GM19463 (cell line): Measurements from ENCODE around the gene TXNL4B.

Experiments used
- ATAC-seq: cut with Tn5 transposase; IDR thresholded peaks from one replicate; pipeline ENCODE4 v1.9.1; 2021; ENCODE audit warnings: mild to moderate bottlenecking, moderate library complexity; ENCODE audit not compliant: unreplicated experiment

TXNL4B gene

GRCh38 chr16:72112906-72113615 lies 19.6 kb upstream of the TXNL4B start:
- no peak for ATAC-seq

- ATAC-seq = no peak
Measured at GRCh38 chr16:72112452-72112792, 19.0 kb upstream of the TXNL4B start.

DNA sequence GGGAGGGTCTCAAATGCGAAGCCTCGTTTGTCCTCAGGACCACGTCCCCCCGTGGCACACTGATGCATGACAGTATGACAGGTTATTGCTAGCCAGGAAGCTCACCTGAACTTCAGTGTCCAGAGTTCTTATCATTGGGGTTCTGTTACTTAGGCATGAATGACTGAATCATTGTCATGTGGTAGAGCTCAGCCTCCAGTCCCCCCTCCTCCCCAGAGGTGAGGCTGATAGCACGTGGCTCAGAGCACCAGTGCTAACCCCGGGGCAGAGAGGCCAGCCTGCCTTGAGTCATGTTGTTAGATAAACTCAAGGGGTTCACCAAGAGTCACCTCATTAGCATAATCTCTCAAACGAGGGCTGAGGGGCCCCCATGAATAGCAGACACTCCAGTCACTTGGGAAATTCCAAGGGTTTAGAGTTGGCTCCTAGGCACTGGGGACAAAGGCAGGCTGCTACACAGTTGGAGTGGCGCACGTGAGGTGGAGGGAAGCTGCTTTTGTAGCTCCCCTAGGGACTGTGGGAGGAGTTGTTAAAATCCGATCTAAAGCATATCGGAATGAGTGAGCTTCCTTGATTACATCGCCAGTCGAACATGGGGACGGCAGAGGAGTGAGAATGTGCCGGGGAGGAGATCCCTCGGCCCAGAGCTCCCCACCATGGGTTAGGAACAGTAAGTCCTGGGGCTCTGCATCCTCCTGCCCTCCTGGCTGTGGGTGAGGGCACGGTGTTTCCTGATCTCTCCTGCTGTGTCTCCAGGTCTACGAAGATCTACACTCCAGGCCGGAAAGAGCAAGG lies 18.4 kb upstream of the TXNL4B start:
- no peak for ATAC-seq

DNA sequence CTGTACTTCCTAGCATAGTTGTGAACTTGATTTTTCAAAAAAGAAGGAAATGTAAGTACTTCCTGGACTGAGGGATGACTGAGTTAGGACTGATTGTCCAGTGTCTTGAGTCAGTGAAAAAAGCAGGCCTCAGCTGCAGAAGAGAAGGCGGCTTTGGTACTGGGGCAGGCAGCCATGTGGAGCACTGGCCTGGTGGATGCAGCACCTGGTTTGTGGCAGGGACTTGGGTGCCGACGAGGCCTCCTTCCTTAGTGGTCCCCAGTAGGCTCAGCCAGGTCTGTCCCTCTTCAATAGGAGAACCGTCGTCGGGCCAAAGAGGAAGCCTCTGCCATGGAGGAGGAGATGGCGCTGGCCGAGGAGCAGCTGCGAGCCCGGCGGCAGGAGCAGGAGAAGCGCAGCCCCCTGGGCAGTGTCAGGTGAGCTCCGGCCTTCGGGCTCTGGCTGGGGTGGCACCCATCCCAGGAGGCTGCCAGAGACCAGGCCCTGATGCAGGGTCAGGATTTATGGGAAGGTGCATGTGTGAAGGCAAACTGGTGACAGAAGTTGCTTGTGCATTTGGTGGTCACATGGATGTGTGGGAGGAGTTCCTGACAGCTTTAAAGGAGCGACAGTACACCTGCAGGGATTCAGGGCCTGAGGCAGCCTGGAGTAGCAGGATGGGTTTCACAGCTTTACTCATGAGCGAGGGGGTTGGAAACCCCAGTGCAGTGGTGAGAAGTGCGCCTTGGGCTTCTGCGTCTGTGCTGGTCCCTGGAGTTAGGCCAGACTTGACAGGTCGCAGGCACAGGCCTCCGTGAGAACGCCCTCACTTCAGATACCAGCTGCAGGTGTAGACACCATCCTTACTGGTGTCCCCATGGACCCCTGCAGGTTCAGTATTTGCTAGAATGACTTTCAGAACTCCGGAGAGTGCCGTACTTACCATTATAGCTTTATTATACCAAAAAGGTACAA lies 17.5 kb upstream of the TXNL4B start:
- ATAC-seq = no peak

GRCh38 chr16:72109966-72110530 lies 16.6 kb upstream of the TXNL4B start:
- no peak for ATAC-seq

- no peak for ATAC-seq
Measured at GRCh38 chr16:72109300-72109699, 15.9 kb upstream of the TXNL4B start.

DNA sequence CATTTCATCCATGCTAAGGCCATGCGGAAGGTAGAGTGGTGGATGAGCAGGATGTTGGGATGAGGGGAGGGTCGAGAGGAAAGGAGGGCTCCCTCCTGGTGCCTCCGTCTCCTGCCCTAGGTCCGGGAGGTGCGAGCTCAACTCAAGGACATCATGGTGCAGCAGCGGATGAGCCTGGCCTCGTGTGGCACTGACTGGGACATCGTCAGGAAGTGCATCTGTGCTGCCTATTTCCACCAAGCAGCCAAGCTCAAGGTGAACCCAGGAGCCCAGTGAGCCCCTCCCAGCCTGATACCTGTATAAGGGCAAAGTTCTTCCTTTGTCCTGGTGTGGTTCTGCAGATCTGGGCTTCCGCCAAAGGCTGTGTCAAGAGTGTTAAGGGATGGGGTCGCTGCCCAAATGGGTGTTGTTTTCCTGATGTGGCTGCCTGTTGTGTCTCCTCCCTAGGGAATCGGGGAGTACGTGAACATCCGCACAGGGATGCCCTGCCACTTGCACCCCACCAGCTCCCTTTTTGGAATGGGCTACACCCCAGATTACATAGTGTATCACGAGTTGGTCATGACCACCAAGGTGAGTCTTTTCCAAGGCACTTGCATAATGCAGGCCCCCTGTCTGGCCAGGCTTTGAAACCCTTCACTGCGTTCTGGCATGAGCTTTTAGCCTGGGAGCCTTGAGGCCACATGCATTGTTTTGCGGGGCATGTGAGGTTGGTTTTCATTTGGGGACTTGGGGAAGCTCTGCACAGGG lies 15.1 kb upstream of the TXNL4B start:
- ATAC-seq = no peak

GRCh38 chr16:72107371-72107770 lies 14.0 kb upstream of the TXNL4B start:
- no peak for ATAC-seq

GRCh38 chr16:72105978-72106377 lies 12.6 kb upstream of the TXNL4B start:
- no peak for ATAC-seq

- no peak for ATAC-seq
Measured at GRCh38 chr16:72104905-72105304, 11.5 kb upstream of the TXNL4B start.

GRCh38 chr16:72101195-72101594 lies 7.8 kb upstream of the TXNL4B start:
- no peak for ATAC-seq

DNA sequence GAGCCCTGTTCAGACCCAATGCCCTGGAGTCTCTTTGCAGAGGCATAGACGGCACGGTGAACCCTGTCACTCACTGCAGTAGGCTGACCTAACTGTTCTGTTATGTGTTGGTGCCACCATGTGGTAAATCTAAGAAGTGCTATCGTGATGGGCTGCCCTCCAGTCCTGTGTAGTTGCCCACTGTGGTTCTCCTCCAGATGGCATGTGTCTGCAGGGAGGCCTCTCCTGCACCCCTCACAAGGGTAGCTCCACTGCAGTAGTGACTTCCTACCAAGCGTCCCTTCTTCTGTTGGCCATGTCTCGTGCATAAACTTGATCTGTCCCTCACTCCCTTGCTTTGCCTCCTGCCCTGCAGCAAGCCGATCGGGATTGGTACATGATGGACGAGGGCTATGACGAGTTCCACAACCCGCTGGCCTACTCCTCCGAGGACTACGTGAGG lies 6.0 kb upstream of the TXNL4B start:
- ATAC-seq = peak; percentile 92

DNA sequence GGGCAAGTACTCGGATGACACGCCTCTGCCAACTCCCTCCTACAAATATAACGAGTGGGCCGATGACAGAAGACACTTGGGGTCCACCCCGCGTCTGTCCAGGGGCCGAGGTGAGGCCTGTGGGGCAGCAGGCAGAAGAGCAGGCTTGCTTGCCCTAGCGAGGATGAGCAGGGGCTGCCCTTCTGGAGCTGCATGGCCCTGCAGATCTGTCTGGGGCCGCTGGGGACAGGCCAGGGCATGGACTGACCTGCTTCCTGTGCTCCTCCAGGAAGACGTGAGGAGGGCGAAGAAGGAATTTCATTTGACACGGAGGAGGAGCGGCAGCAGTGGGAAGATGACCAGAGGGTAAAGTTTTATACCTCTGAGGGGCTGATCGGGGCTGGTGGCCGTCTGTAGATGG lies 5.5 kb upstream of the TXNL4B start:
- ATAC-seq = no peak

DNA sequence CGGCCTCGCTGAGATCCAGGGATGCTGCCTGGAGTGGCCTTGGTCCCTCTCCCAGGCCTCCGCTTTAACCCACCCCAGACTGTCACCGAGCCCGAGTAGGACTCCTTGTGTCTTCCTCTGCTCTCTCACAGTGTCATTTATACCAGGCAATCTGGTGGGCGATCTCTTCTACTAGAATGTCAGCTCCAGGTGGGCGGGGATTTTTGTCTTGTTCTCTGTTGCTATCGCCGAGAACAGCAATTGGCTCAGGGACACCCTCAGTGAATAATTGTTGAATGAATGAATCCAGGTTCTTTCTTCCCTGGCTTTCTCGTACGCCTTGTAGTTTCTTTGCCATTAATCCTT lies 818 bp upstream of the TXNL4B start:
- no peak for ATAC-seq

DNA sequence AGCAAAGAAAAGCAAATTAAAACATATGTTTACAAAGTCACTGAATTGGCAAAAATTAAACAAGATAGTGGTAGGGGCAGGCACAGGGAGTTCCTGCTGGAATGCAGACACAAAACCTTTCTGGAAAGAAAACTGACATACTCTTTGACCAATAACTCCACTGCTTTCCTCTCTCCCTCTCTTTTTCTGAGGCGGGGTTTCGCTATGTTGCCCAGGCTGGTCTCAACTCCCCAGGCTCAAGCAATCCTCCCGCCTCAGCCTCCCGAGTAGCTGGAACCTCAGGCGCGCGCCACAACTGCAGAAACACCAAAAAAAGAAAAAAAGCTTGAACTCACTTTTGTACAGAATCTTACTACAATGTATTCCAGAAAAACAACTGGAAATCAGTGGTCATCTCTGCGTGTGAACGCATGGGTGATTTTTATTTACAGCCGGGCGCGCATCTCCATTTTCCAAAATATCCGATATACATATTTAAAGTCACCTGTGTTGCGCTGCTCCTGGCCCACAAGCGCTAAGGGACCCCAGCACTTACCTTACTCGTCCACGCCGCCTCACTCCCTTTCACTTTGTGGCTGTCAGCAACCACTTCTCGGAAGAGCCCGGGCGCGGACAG lies 480 bp downstream of the TXNL4B start:
- ATAC-seq = no peak

GRCh38 chr16:72091217-72091616 lies 2.2 kb downstream of the TXNL4B start:
- no peak for ATAC-seq

DNA sequence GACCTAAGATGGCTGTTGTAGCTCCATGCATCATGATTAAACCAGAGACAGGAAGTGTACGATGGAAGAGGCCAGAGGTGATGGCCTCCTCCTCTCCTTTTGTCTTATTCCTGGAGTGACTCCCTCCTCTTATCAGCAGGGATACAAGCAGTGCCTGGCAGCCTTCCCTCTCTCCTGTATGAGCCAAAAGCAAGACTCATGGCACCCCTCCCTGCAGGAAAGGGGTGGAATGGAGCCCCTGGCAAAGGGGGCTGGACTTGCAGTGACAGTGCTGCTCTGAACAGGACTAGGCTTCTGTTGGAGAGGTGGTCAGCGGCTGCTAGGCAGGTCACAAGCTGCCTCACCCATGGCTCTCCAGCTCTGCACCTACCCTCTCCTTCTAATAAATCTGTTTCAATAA lies 8.4 kb downstream of the TXNL4B start:
- ATAC-seq = no peak

- ATAC-seq = no peak
Measured at GRCh38 chr16:72084445-72084844, 9.0 kb downstream of the TXNL4B start.

DNA sequence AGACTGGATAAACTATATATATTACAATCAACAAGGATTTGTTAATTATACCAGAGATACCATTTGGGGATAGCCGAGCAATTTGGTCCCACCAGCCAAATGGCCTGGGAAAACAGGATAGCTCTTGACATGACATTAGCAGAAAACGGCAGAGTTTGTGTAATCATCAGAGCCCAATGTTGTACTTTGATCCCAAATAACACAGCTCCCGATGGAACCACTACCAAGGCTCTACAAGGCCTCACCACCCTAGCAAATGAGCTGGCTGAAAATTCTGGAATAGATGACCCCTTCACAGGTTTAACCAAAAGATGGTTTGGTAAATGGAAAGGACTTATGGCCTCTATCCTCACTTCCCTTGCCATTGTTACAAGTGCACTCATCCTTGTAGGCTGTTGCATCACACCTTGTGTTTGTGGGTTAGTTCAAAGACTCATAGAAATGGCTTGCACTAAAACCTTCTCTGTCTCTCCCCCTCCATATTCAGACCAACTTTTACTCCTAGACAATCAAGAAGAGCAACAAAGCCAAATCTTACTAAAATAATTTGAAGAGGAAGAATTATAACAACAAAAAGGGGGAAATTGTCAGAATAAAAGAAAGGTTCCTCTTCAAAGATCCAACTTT lies 9.5 kb downstream of the TXNL4B start:
- ATAC-seq = no peak
